ENCODE measurements around the gene SLC7A4.

SLC7A4 gene

GRCh38 chr22:20997536-20998257 lies 34.7 kb downstream of the SLC7A4 start:
- no peak for DNase-seq (ENCODE audit: low spot score)

- DNase-seq (ENCODE audit: low spot score) = no peak
Observed at GRCh38 chr22:20996598-20997535, 35.5 kb downstream of the SLC7A4 start.

GRCh38 chr22:20996031-20996410 lies 36.3 kb downstream of the SLC7A4 start:
- no peak for DNase-seq (ENCODE audit: low spot score)

- DNase-seq (ENCODE audit: low spot score) = no peak
Observed at GRCh38 chr22:20995329-20996030, 36.9 kb downstream of the SLC7A4 start.

- no peak for DNase-seq (ENCODE audit: low spot score)
Observed at GRCh38 chr22:20994902-20995241, 37.5 kb downstream of the SLC7A4 start.

- no peak for DNase-seq (ENCODE audit: low spot score)
Observed at GRCh38 chr22:20994128-20994901, 38.0 kb downstream of the SLC7A4 start.

GRCh38 chr22:20993304-20994127 lies 38.8 kb downstream of the SLC7A4 start:
- DNase-seq (ENCODE audit: low spot score) = no peak

GRCh38 chr22:20992456-20993303 lies 39.7 kb downstream of the SLC7A4 start:
- DNase-seq (ENCODE audit: low spot score) = no peak

- no peak for DNase-seq (ENCODE audit: low spot score)
Observed at GRCh38 chr22:20992056-20992442, 40.3 kb downstream of the SLC7A4 start.

GRCh38 chr22:20991252-20992055 lies 40.9 kb downstream of the SLC7A4 start:
- no peak for DNase-seq (ENCODE audit: low spot score)

GRCh38 chr22:20990184-20991180 lies 41.9 kb downstream of the SLC7A4 start:
- no peak for DNase-seq (ENCODE audit: low spot score)

- no peak for DNase-seq (ENCODE audit: low spot score)
Observed at GRCh38 chr22:20989323-20990138, 42.8 kb downstream of the SLC7A4 start.

GRCh38 chr22:20988573-20989322 lies 43.6 kb downstream of the SLC7A4 start:
- DNase-seq (ENCODE audit: low spot score) = no peak

- DNase-seq (ENCODE audit: low spot score) = no peak
Observed at GRCh38 chr22:20987375-20987774, 45.0 kb downstream of the SLC7A4 start.

- no peak for DNase-seq (ENCODE audit: low spot score)
Observed at GRCh38 chr22:20986365-20986764, 46.0 kb downstream of the SLC7A4 start.

GRCh38 chr22:20985720-20986119 lies 46.6 kb downstream of the SLC7A4 start:
- DNase-seq (ENCODE audit: low spot score) = no peak

Data from AG08396 (cell line).